ENCODE results near the gene SLC25A3. TPM values are rescaled to one million over a fixed set of nuclear protein-coding genes. Genes with fewer than 3 reads are reported as not detected.

The SLC25A3 gene
- total and polyA plus RNA-seq, 9 of the 15 experiments (the other 6 are each of a cell fraction or from before 2014, with no cell fraction given) = 264 to 766 (median 495) TPM

DNA sequence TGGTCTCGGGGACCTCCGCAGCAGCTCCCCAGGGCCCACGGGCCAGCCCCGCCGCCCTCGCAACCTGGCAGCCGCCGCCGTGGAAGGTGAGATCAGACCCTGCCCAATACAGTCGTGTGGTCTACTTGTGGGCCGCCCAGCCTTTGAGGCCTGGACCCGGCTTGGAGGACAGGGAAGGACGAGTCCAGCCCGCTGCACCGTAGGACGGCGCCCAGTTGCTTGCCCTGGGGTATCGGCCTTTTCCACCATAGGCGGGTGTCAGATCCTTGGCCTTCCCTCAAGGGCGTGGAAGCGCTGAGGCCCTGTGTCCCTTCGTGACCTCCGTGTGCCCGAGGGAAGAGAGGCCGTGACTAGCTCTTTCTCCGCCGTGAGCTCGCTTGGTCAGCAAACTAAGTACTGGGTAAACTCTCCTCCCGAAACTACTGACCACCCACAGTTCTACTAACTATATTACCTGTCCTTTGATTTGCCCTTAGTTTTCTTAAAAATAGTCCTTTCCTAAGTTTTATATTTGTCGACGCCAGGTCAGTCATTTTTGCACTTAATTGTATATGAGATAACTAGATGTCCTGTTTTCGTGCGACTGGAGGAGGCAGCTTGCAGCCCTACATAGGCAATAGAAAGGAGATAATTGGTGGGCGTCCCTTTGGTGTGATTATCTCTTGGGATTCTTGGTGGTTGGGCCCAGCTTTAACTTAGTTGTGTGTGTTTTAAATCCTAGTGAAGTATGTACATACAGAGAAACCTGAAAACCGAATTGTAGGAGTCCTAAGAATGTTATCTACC, 757 bp downstream of the SLC25A3 start (continued):
- TF ChIP-seq FOXP4 (CRISPR knock-in tag; IDR thresholded peaks at IDR 0.05; ENCODE audit: borderline replicate concordance) = 0 out of 2 replicates have a peak, but pooled peaks have one; percentile 26
- peak; percentile 17 for TF ChIP-seq CCNT2 (IDR thresholded peaks at IDR 0.05; ENCODE audit: borderline replicate concordance, extremely low read depth, insufficient read length, low read depth, low read length)
- peak; percentile 67; the same call in 1 of the 2 replicates for TF ChIP-seq ZNF232 (CRISPR knock-in tag; IDR thresholded peaks at IDR 0.05)
- TF ChIP-seq, protein P1, sequence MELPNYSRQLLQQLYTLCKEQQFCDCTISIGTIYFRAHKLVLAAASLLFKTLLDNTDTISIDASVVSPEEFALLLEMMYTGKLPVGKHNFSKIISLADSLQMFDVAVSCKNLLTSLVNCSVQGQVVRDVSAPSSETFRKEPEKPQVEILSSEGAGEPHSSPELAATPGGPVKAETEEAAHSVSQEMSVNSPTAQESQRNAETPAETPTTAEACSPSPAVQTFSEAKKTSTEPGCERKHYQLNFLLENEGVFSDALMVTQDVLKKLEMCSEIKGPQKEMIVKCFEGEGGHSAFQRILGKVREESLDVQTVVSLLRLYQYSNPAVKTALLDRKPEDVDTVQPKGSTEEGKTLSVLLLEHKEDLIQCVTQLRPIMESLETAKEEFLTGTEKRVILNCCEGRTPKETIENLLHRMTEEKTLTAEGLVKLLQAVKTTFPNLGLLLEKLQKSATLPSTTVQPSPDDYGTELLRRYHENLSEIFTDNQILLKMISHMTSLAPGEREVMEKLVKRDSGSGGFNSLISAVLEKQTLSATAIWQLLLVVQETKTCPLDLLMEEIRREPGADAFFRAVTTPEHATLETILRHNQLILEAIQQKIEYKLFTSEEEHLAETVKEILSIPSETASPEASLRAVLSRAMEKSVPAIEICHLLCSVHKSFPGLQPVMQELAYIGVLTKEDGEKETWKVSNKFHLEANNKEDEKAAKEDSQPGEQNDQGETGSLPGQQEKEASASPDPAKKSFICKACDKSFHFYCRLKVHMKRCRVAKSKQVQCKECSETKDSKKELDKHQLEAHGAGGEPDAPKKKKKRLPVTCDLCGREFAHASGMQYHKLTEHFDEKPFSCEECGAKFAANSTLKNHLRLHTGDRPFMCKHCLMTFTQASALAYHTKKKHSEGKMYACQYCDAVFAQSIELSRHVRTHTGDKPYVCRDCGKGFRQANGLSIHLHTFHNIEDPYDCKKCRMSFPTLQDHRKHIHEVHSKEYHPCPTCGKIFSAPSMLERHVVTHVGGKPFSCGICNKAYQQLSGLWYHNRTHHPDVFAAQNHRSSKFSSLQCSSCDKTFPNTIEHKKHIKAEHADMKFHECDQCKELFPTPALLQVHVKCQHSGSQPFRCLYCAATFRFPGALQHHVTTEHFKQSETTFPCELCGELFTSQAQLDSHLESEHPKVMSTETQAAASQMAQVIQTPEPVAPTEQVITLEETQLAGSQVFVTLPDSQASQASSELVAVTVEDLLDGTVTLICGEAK (IDR thresholded peaks at IDR 0.05) = peak; percentile 45; the same call in 1 of the 2 replicates
- TF ChIP-seq, protein P1 (CRISPR knock-in tag; IDR thresholded peaks at IDR 0.05) = no peak
- TF ChIP-seq ZBTB8A (IDR thresholded peaks at IDR 0.05; ENCODE audit: partially characterized antibody) = no peak
- peak; percentile 60; the same call in 1 of the 2 replicates for TF ChIP-seq TGIF2 (CRISPR knock-in tag; IDR thresholded peaks at IDR 0.05)
- no peak for TF ChIP-seq MYC (IDR thresholded peaks at IDR 0.05; ENCODE audit: low read depth, low read length)
- TF ChIP-seq MYC (CRISPR knock-in tag; IDR thresholded peaks at IDR 0.05; ENCODE audit: borderline replicate concordance, low read depth) = no peak
- no peak for TF ChIP-seq MAFF (IDR thresholded peaks at IDR 0.05; ENCODE audit: low read length)

Data from K562 (cell line).